Prostate gland (tissue), 2 donors: ENCODE data around the gene RAB6A.

Source experiments
- CTCF ChIP-seq, 4 experiments: fragments of 200-600 bp in 2 of 4; fragments of 450-650 bp in 2 of 4; sonication (generic) in 2 of 4; IDR thresholded peaks; 1 replicate in 3 of 4; 2 replicates in 1 of 4; pipeline ENCODE4 v1.5.1; 2016 to 2019; ENCODE audit warnings: antibody characterized with exemption in 4 of 4, mild to moderate bottlenecking in 2 of 4, moderate library complexity in 2 of 4
- POLR2A ChIP-seq: fragments of 450-650 bp; IDR thresholded peaks from one replicate; pipeline ENCODE4 v1.6.1; 2016; ENCODE audit warnings: antibody characterized with exemption, mild to moderate bottlenecking
- POLR2AphosphoS5 ChIP-seq: sonication (generic); formaldehyde crosslinking; IDR thresholded peaks from one replicate; pipeline ENCODE4 v1.6.1; 2017; ENCODE audit warnings: antibody characterized with exemption

- TF ChIP-seq CTCF (IDR thresholded peaks at IDR 0.05) (no peak), POLR2A (no peak), POLR2AphosphoS5 (no peak)
Measured at GRCh38 chr11:73667891-73668290, 93.0 kb downstream of the RAB6A start.
